NB4 (cell line): ENCODE data around the gene PGAM5.

Experiments
- CTCF ChIP-seq: IDR thresholded peaks from one replicate; pipeline ENCODE4 v1.5.1; 2012; ENCODE audit warnings: low read depth, low read length
- MAX ChIP-seq: IDR thresholded peaks from 2 replicates; pipeline ENCODE4 v1.6.1; 2011; ENCODE audit warnings: low read depth, low read length
- POLR2A ChIP-seq: IDR thresholded peaks from 2 replicates; pipeline ENCODE4 v1.6.1; 2011; ENCODE audit warnings: mild to moderate bottlenecking; ENCODE audit not compliant: insufficient read length; ENCODE audit errors: extremely low read depth

GRCh38 chr12:132765361-132765760 is 54.7 kb downstream of the PGAM5 start:
- TF ChIP-seq POLR2A (no peak), CTCF (no peak), MAX (no peak)
